Subcutaneous adipose tissue (tissue), 4 donors: ENCODE measurements around the gene CAVIN1. TPM values are rescaled to one million over a fixed set of nuclear protein-coding genes. Genes with fewer than 3 reads are reported as not detected.

Experiments used
- CTCF ChIP-seq: fragments of 450-650 bp; IDR thresholded peaks from one replicate; pipeline ENCODE4 v1.5.1; 2016; ENCODE audit warnings: low read depth, mild to moderate bottlenecking, control low read depth, antibody characterized with exemption, moderate library complexity
- total RNA-seq, 4 donors: library from RNA; depleted of rRNA; stranded (reverse); fragments of >200 nt; gene quantifications; one replicate each; pipeline ENCODE4 v1.1.0, GENCODE V29; 2016

CAVIN1 gene
- total RNA-seq, 4 donors from 2014 or later: 307 to 781 (median 518) TPM

GRCh38 chr17:42389899-42390298 is 33.2 kb downstream of the CAVIN1 start:
- TF ChIP-seq CTCF: no peak

GRCh38 chr17:42389135-42389417 is 34.0 kb downstream of the CAVIN1 start:
- TF ChIP-seq CTCF: no peak

GRCh38 chr17:42388381-42389134 is 34.5 kb downstream of the CAVIN1 start, which contains the start of gene STAT3:
Gene STAT3 (minus strand): TSS chr17:42388442. CDS start chr17:42348516, 39,926 bp downstream.
- no peak for TF ChIP-seq CTCF

- TF ChIP-seq CTCF: no peak
Measured at GRCh38 chr17:42387661-42388380, 35.2 kb downstream of the CAVIN1 start.

- no peak for TF ChIP-seq CTCF
Measured at GRCh38 chr17:42386777-42387657, 36.0 kb downstream of the CAVIN1 start.

GRCh38 chr17:42381898-42382297 is 41.2 kb downstream of the CAVIN1 start:
- no peak for TF ChIP-seq CTCF

GRCh38 chr17:42380935-42381334 is 42.1 kb downstream of the CAVIN1 start:
- TF ChIP-seq CTCF: no peak
